PC-3 (cell line): Measurements from ENCODE around the gene HOXA10. TPM values are rescaled to one million over a fixed set of nuclear protein-coding genes. Genes with fewer than 3 reads are reported as not detected.

Experiments used
- ATAC-seq: fragments of 200-7000 bp; cut with Tn5 transposase; 2 replicates; pipeline ENCODE4 v1.9.1; 2020; ENCODE audit warnings: mild to moderate bottlenecking, moderate library complexity
- BruUV-seq: library from RNA; stranded (reverse); fragments of 400-500 nt; replicated peaks from 2 replicates; lab custom pipeline; 2021; lab: Mats Ljungman, UMichigan
- CTCF ChIA-PET: fragments of 300-600 bp; sonication (Branson Sonifier 250); formaldehyde crosslinking; loops from one replicate; lab custom pipeline; 2022; ENCODE audit warnings: antibody characterized with exemption; lab: Charles Lee
- POLR2A ChIA-PET: fragments of 300-600 bp; sonication (Branson Sonifier 250); formaldehyde crosslinking; loops from one replicate; lab custom pipeline; 2022; ENCODE audit warnings: antibody characterized with exemption; ENCODE audit not compliant: unreplicated experiment; lab: Charles Lee
- DNase-seq: peaks from one replicate; pipeline ENCODE4 v3.0.0-alpha.2; 2015
- H2AFZ ChIP-seq: fragments of 300-600 bp; sonication (generic); 2 replicates; pipeline ENCODE4 v1.6.0; 2016; ENCODE audit warnings: antibody characterized with exemption, low read length
- H3F3A ChIP-seq: fragments of 300-600 bp; sonication (generic); one replicate; pipeline ENCODE4 v1.6.0; 2017; ENCODE audit warnings: antibody characterized with exemption, low read length, control low read depth, mild to moderate bottlenecking; ENCODE audit not compliant: unreplicated experiment
- H3K27ac ChIP-seq: fragments of 300-600 bp; sonication (generic); 2 replicates; pipeline ENCODE4 v1.5.1; 2016; ENCODE audit warnings: mild to moderate bottlenecking, low read length
- H3K27me3 ChIP-seq: fragments of 300-600 bp; sonication (generic); 2 replicates; pipeline ENCODE4 v1.6.1; 2016; ENCODE audit warnings: low read length, mixed read lengths
- H3K36me3 ChIP-seq: fragments of 300-600 bp; sonication (generic); 2 replicates; pipeline ENCODE4 v1.6.1; 2016; ENCODE audit warnings: low read depth, mixed run types, low read length, mixed read lengths
- H3K4me1 ChIP-seq: fragments of 300-600 bp; sonication (generic); 2 replicates; pipeline ENCODE4 v1.5.1; 2016; ENCODE audit warnings: low read length; ENCODE audit not compliant: insufficient read depth
- H3K4me2 ChIP-seq: fragments of 300-600 bp; sonication (generic); 2 replicates; pipeline ENCODE4 v1.6.0; 2016; ENCODE audit warnings: low read length
- H3K4me3 ChIP-seq: fragments of 300-600 bp; sonication (generic); 2 replicates; pipeline ENCODE4 v1.5.1; 2016; ENCODE audit warnings: mild to moderate bottlenecking, low read length, mixed read lengths
- H3K79me2 ChIP-seq: fragments of 300-600 bp; sonication (generic); 2 replicates; pipeline ENCODE4 v1.6.1; 2017; ENCODE audit warnings: low read length, mixed read lengths
- H3K9ac ChIP-seq: fragments of 300-600 bp; sonication (generic); 2 replicates; pipeline ENCODE4 v1.6.0; 2016; ENCODE audit warnings: mild to moderate bottlenecking, low read length
- H3K9me2 ChIP-seq: fragments of 300-600 bp; sonication (generic); replicated peaks from 2 replicates; pipeline ENCODE4 v1.6.1; 2016; ENCODE audit warnings: mixed run types, low read length, mixed read lengths
- H3K9me3 ChIP-seq: fragments of 300-600 bp; sonication (generic); 2 replicates; pipeline ENCODE4 v1.6.1; 2016; ENCODE audit warnings: low read length, mixed read lengths
- H4K20me1 ChIP-seq: fragments of 300-600 bp; sonication (generic); 2 replicates; pipeline ENCODE4 v1.6.1; 2016; ENCODE audit warnings: low read length, mixed read lengths
- CTCF ChIP-seq: fragments of 300-600 bp; sonication (generic); conservative IDR thresholded peaks from 2 replicates; pipeline ENCODE4 v1.5.1; 2017; ENCODE audit warnings: antibody characterized with exemption, low read depth, mild to moderate bottlenecking, low read length
- EZH2 ChIP-seq: fragments of 300-600 bp; sonication (generic); IDR thresholded peaks from one replicate; pipeline ENCODE4 v1.6.1; 2017; ENCODE audit warnings: antibody characterized with exemption, mild to moderate bottlenecking, low read length; ENCODE audit not compliant: unreplicated experiment
- EZH2phosphoT487 ChIP-seq: fragments of 300-600 bp; sonication (generic); IDR thresholded peaks from 2 replicates; pipeline ENCODE4 v1.6.1; 2018; ENCODE audit warnings: mild to moderate bottlenecking, antibody characterized with exemption, low read length, borderline replicate concordance
- intact Hi-C: fragments of 100-400 bp; cut with micrococcal nuclease; formaldehyde crosslinking; loops from 2 replicates; pipeline ENCODE4 v1.9.0; 2023
- total RNA-seq: library from RNA; depleted of rRNA; stranded (reverse); fragments of >200 nt; gene quantifications from 2 replicates; pipeline ENCODE4 v1.2.3, GENCODE V29; 2014

The HOXA10 gene
- total RNA-seq, 1 experiment from 2014 or later: 46.1 TPM

DNA sequence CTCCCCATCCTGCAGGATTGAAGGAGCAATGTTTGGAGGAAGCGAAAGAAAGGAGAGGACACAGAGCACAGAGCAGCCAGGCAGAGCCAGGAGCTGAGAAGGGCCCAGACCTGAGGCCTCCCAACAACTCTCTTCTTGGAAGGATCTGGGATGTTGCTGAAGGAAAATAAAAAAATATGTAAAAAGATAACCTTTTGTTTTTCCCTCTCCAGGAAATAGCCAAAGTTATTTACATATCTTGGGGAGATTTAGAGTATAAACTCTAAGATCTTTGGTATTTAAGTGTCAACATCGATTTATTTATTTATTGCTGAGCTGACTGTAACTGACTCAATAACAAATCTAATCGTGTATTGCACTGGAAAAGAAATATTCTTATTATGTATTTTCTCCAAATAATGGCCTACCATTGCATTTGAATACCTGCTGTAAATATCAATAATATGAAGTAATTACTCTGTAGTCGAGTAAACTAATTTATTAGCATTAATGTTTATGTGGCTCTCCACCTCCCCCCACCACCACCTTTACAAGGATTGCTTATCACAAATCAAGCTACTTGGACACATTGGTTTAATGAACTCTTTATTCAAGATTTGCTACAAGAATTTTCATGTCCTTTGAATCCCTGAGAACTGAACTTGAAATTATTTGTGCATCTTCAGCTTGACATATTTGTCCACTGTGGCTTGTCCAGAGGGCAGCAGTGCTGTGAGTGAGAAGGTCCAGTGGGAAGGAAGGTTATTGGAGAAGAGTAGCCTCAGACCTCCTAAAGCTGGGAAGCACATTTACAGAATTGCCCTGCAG lies 12.8 kb upstream of the HOXA10 start:
- Histone ChIP-seq H3K9ac (peak overlapping the region; percentile 97), H3F3A (no peaks in the 10 kb centered on the region), H3K4me2 (peak overlapping the region; percentile 99), H3K4me3 (peak overlapping the region; percentile 91), H2AFZ (no peak overlapping the region), H3K27ac (peak overlapping the region; percentile 97), H3K27me3 (no peaks in the 10 kb centered on the region), H3K9me2 (no peaks in the 10 kb centered on the region), H3K9me3 (no peaks in the 10 kb centered on the region), H4K20me1 (no peaks in the 10 kb centered on the region), H3K79me2 (peaks cover 100% of the 10 kb centered on the region), H3K4me1 (peaks cover 51% of the 10 kb centered on the region), H3K36me3 (no peaks in the 10 kb centered on the region)
- no peak for ATAC-seq
- BruUV-seq: no TSS peak
- peak; percentile 45 for DNase-seq
- no peak for TF ChIP-seq EZH2phosphoT487
- TF ChIP-seq CTCF: no peak
- TF ChIP-seq EZH2: no peak
- intact Hi-C loops: loop anchor here (1.0 kb wide), 1 partner anchor 11 kb away; no protein-coding TSS in a partner anchor
- CTCF ChIA-PET: no interaction called here
- POLR2A ChIA-PET: interaction anchor here (0.6 to 1.8 kb wide), 8 partner anchors 8 to 734 kb away, joined by 3 to 7 read pairs (median 5); no protein-coding TSS in a partner anchor

DNA sequence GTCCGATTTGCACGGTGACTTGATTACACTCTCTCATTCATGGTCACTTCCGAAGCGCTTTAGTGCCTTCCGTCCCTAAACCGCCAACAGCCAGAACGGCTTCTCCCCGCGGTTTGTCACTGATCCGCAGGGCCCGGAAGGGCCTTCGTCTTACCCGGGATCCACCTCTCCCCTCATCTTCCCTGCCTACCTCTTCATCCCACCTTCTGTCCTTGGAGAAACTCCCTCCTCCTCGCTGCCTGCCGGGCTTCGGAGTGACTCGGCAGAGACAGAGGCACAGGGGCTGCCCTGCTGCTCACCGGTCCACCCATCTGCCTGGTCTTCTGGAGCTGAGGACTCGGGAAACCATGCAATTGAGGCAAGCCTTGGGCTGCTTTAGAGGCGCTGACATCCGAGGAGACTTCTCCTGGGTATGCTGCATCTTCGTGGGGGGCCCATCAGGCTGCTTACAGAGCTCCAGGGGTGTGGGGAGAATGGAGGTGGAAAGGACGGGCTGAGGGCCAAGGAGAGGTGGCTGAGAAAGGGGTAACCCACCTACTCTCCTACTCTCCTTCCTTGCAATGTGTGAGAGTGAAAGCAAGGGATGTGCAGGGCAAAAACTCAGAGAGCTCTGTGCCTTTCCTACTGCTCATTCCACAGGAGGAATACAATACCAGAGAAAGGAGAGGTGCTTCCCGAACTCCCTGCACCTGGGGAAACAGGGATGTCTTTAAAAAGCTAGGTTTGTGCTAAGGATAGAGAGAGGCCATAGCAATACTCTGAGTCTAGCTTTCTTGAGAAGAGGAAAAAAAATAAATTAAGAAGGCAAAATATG lies 11.9 kb upstream of the HOXA10 start:
- TF ChIP-seq CTCF (no peak), EZH2 (no peak), EZH2phosphoT487 (no peak)
- ChIA-PET POLR2A (interaction anchor here (1.1 to 1.8 kb wide), 4 partner anchors 11 to 512 kb away, joined by 4 to 12 read pairs (median 6); no protein-coding TSS in a partner anchor), CTCF (no interaction called here)
- H3K36me3 ChIP-seq: no peaks in the 10 kb centered on the region
- H2AFZ ChIP-seq: no peak overlapping the region
- H3F3A ChIP-seq: no peaks in the 10 kb centered on the region
- H4K20me1 ChIP-seq: no peaks in the 10 kb centered on the region
- ATAC-seq (no peak), DNase-seq (no peak)
- H3K4me3 ChIP-seq: peak overlapping the region; percentile 91
- peak overlapping the region; percentile 97 for H3K9ac ChIP-seq
- H3K79me2 ChIP-seq: peaks cover 100% of the 10 kb centered on the region
- H3K9me3 ChIP-seq: no peaks in the 10 kb centered on the region
- H3K9me2 ChIP-seq: no peaks in the 10 kb centered on the region
- no TSS peak for BruUV-seq
- peak overlapping the region; percentile 97 for H3K27ac ChIP-seq
- H3K27me3 ChIP-seq: no peaks in the 10 kb centered on the region
- peaks cover 51% of the 10 kb centered on the region for H3K4me1 ChIP-seq
- peak overlapping the region; percentile 99 for H3K4me2 ChIP-seq
- intact Hi-C loops: loop anchor here (1.0 kb wide), 1 partner anchor 10 kb away; no protein-coding TSS in a partner anchor
